PFSK-1 (cell line): ENCODE results near the gene HSPA12B.

Experiments used
- FOXP2 ChIP-seq: optimal IDR thresholded peaks from 2 replicates; pipeline ENCODE3; 2011; ENCODE audit warnings: borderline replicate concordance, control low read depth, inconsistent platforms; ENCODE audit not compliant: insufficient read depth; ENCODE audit errors: extremely low read length, extremely low read depth
- SIN3A ChIP-seq: IDR thresholded peaks from 2 replicates; pipeline ENCODE4 v1.6.1; 2012; ENCODE audit warnings: mild to moderate bottlenecking, low read length, moderate library complexity, borderline replicate concordance; ENCODE audit not compliant: insufficient read depth
- TAF1 ChIP-seq: IDR thresholded peaks from 2 replicates; pipeline ENCODE4 v1.6.1; 2012; ENCODE audit warnings: low read length, control low read depth, borderline replicate concordance; ENCODE audit not compliant: insufficient read depth

DNA sequence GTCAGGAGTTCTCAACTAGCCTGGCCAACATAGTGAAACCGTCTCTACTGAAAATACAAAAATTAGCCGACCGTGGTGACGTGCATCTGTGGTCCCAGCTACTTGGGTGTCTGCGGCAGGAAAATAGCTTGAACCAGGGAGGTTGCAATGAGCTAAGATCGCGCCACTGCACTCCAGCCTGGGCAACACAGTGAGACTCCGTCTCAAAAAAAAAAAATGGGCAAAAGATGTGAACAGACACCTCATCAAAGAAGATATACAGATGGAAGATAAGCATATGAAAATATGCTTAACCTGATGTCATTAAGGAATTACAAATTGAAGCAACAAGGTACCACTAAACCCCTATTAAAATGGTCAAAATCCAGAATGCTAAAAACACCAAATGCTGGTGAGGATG lies 9.2 kb upstream of the HSPA12B start:
- no peak for TF ChIP-seq TAF1
- no peak for TF ChIP-seq SIN3A
- no peak for TF ChIP-seq FOXP2
